Measurements from ENCODE around the gene MARK2.

DNA sequence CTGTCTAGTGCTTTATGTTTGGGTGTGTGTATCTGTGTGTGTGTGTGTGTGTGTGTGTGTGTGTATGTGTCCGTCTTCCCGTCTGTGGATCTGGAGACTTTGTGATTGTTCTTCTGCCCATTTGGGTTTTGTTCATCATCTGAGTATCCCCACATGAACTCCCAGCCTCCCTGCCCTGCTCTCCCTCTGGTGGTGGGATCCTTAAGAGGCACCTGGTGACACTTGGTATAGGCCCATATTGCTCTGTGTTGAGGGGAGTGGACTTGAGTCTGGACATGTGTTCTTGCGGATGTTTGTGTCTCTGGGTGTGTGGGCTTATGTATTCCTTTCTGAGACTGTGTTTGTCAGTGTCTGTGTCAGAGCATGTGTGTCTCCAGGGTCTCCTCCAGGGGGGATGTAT is 62.8 kb downstream of the MARK2 start:
- TF ChIP-seq, protein P1, sequence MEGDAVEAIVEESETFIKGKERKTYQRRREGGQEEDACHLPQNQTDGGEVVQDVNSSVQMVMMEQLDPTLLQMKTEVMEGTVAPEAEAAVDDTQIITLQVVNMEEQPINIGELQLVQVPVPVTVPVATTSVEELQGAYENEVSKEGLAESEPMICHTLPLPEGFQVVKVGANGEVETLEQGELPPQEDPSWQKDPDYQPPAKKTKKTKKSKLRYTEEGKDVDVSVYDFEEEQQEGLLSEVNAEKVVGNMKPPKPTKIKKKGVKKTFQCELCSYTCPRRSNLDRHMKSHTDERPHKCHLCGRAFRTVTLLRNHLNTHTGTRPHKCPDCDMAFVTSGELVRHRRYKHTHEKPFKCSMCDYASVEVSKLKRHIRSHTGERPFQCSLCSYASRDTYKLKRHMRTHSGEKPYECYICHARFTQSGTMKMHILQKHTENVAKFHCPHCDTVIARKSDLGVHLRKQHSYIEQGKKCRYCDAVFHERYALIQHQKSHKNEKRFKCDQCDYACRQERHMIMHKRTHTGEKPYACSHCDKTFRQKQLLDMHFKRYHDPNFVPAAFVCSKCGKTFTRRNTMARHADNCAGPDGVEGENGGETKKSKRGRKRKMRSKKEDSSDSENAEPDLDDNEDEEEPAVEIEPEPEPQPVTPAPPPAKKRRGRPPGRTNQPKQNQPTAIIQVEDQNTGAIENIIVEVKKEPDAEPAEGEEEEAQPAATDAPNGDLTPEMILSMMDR (IDR thresholded peaks at IDR 0.05; ENCODE audit: low read length): peak; percentile 28
- no peak for TF ChIP-seq EZH2 (optimal IDR thresholded peaks at IDR 0.05; ENCODE audit: low read depth, low read length)
